Left ventricle myocardium superior (tissue), 1 donor: ENCODE measurements around the gene CCL4. TPM values are rescaled to one million over a fixed set of nuclear protein-coding genes. Genes with fewer than 3 reads are reported as not detected.

ENCODE experiments used
- total RNA-seq: library from RNA; stranded (reverse); fragmentation: NEBNext Ultra II Directional; extraction: Animal tissue kit (Norgen Biotek cat#: 25700); gene quantifications from one replicate; pipeline ENCODE4 v1.2.1, GENCODE V29; 2021
- donor health status: DM: no; HTN: yes; CAD: no; lungs with severe emphysema.

Gene CCL4
- total RNA-seq, 1 donor from 2014 or later, result 0.74 TPM

Other genes starting within 250 kb of the CCL4 start
- not detected for gene HEATR9, start 234.9 kb upstream of the CCL4 start, total RNA-seq
- 4.2 TPM for gene CCL5, start 223.5 kb upstream of the CCL4 start, total RNA-seq
- not detected for gene RDM1, start 173.1 kb upstream of the CCL4 start, total RNA-seq
- gene LYZL6, start 160.1 kb upstream of the CCL4 start, total RNA-seq, result not detected
- gene CCL16, start 122.3 kb upstream of the CCL4 start, total RNA-seq, result not detected
- gene CCL14, start 117.1 kb upstream of the CCL4 start, total RNA-seq, result 8.1 TPM
- gene CCL15, start 102.3 kb upstream of the CCL4 start, total RNA-seq, result not detected
- gene CCL23, start 85.9 kb upstream of the CCL4 start, total RNA-seq, result not detected
- gene CCL18, start 39.6 kb upstream of the CCL4 start, total RNA-seq, result 1.4 TPM
- not detected for gene CCL3, start 13.7 kb upstream of the CCL4 start, total RNA-seq
- 2.8 TPM for gene TBC1D3B, start 72.8 kb downstream of the CCL4 start, total RNA-seq
- gene CCL3L1, start 92.9 kb downstream of the CCL4 start, total RNA-seq, result not detected
- not detected for gene CCL4L2, start 107.2 kb downstream of the CCL4 start, total RNA-seq
- gene TBC1D3I, start 160.7 kb downstream of the CCL4 start, total RNA-seq, result 0.20 TPM
- gene TBC1D3G, start 220.1 kb downstream of the CCL4 start, total RNA-seq, result not detected